OCI-LY1 (cell line): ENCODE results near the gene ATXN1.

ENCODE experiments used
- EZH2 ChIP-seq: fragments of 200-600 bp; sonication (generic), shearing (Covaris generic); IDR thresholded peaks from 2 replicates; pipeline ENCODE4 v1.8.0; 2017; ENCODE audit warnings: borderline replicate concordance, mixed run types, mild to moderate bottlenecking, antibody characterized with exemption, low read length, moderate library complexity, mixed read lengths
- TF ChIP-seq, protein P1 (sequence below): fragments of 200-600 bp; sonication (generic), shearing (Covaris generic); IDR thresholded peaks from 2 replicates; pipeline ENCODE4 v1.5.1; 2017; ENCODE audit warnings: mild to moderate bottlenecking, antibody characterized with exemption, low read length, moderate library complexity, mixed read lengths

DNA sequence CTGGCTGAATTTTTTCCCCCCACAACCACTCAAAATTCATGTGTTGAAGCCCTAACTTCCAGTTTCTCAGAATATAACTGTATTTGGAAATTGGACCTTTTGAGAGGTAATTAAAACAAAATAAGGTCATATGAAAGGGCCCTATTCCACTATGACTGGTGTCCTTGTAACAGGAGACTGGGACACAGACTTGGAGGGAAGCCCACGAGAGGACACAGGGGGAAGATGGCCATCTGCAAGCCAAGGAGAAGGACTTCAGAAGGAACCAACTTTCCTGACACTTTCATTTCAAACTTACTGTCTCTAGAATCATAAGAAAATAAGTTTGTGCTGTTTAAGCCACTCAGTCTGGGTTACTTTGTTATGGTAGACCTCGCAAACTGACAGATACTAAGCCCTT, 134.6 kb downstream of the ATXN1 start:
- TF ChIP-seq, protein P1, sequence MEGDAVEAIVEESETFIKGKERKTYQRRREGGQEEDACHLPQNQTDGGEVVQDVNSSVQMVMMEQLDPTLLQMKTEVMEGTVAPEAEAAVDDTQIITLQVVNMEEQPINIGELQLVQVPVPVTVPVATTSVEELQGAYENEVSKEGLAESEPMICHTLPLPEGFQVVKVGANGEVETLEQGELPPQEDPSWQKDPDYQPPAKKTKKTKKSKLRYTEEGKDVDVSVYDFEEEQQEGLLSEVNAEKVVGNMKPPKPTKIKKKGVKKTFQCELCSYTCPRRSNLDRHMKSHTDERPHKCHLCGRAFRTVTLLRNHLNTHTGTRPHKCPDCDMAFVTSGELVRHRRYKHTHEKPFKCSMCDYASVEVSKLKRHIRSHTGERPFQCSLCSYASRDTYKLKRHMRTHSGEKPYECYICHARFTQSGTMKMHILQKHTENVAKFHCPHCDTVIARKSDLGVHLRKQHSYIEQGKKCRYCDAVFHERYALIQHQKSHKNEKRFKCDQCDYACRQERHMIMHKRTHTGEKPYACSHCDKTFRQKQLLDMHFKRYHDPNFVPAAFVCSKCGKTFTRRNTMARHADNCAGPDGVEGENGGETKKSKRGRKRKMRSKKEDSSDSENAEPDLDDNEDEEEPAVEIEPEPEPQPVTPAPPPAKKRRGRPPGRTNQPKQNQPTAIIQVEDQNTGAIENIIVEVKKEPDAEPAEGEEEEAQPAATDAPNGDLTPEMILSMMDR, result no peak
- no peak for TF ChIP-seq EZH2
